GM21723 (cell line): ENCODE measurements around the gene CHML.
"Not testable (repeated sequence)": the region's sequence is repeated elsewhere in the genome, so short reads cannot be mapped to it uniquely, and the experiment has no call there.

Experiments
- ATAC-seq: cut with Tn5 transposase; IDR thresholded peaks from one replicate; pipeline ENCODE4 v1.9.1; 2021; ENCODE audit warnings: mild to moderate bottlenecking, moderate library complexity; ENCODE audit not compliant: unreplicated experiment

CHML gene, protein sequence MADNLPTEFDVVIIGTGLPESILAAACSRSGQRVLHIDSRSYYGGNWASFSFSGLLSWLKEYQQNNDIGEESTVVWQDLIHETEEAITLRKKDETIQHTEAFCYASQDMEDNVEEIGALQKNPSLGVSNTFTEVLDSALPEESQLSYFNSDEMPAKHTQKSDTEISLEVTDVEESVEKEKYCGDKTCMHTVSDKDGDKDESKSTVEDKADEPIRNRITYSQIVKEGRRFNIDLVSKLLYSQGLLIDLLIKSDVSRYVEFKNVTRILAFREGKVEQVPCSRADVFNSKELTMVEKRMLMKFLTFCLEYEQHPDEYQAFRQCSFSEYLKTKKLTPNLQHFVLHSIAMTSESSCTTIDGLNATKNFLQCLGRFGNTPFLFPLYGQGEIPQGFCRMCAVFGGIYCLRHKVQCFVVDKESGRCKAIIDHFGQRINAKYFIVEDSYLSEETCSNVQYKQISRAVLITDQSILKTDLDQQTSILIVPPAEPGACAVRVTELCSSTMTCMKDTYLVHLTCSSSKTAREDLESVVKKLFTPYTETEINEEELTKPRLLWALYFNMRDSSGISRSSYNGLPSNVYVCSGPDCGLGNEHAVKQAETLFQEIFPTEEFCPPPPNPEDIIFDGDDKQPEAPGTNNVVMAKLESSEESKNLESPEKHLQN

DNA sequence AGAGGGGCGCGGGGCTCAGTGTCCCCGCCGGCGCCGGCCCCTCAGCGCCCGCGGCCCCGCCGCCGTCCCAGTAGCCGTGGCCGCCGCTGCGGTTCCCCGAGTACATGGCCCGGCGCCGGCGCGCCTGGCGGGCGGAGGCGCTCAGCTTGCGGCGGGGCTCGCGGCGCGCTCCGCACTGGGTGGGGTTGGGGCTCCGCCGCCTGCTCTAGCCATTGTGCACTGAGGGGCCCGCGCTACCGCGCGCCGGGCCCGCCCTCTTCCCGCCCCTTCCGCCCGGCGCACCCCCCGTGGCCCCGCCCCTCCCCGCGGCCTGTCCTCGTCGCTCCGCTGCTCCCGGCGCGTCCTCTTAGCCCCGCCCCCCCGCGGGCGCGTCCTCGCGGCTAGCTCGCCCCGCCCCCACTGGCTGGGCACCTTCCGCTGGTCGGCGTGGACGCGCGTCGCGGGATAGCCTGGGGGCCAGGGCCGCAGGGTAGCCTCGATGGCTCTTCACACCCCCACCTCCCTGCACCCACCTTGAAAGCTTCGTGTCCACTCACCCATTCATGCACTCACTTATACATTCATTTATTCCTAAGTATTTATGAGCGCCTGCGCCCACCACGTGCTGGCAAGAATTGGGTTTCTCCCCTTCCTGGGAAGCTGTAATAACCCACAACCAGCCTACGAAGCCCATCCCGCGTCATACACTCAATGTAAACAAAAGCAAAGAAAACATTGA is at the start of gene CHML, which contains the start of gene OPN3:
Gene CHML (minus strand): TSS at position 221 of the 718 bp plus-strand sequence. CDS start 4,603 bp downstream, outside the sequence.
Gene OPN3 (minus strand): TSS at position 221 of the 718 bp plus-strand sequence. CDS start 115 bp downstream, at position 106.
- peak; percentile 86 for ATAC-seq

DNA sequence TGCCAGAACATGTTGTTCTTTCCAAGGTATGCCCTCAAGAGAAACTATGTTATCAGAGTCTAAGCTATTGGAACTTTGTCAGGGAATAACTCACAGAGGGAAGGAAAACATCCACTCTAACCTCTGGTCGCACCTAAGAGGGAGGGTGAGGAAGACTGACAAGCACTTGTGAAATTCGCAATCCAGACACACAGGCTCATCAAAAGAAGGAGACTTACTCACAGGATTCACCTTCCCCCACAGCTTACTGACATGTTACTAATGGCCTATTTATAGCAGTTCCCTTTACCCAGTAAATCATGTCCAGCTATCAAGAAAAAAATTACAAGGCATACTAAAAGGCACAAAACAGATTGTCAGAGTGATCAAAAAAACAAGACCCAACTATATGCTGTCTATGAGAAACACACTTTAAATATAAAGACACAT is 48.8 kb upstream of the CHML start:
- no peak for ATAC-seq

- ATAC-seq, result no peak
These were observed 43.9 kb upstream of the CHML start for GRCh38 chr1:241684108-241684507.

DNA sequence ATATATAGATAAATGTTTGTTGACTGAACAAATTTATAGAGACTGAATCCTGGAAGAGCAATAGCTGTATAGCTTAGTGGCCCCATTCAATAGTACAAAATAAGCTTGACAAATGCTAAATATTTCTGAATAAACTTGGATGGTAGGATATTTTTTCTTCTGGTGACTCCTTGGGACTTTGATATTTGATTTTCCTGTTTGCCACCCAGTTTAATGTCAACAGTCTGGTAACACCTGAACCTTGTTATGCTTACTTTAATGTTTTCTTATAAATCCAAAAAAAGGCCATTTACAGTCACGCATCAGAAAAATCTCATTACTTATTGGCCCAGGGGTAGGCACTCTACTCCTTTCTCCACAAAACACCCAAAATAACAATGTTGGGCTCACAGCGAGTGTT is 42.8 kb upstream of the CHML start:
- ATAC-seq, result no peak

GRCh38 chr1:241681861-241682448 is 41.8 kb upstream of the CHML start:
- ATAC-seq, result not testable (repeated sequence)

GRCh38 chr1:241679961-241680360 is 39.8 kb upstream of the CHML start:
- ATAC-seq, result no peak

DNA sequence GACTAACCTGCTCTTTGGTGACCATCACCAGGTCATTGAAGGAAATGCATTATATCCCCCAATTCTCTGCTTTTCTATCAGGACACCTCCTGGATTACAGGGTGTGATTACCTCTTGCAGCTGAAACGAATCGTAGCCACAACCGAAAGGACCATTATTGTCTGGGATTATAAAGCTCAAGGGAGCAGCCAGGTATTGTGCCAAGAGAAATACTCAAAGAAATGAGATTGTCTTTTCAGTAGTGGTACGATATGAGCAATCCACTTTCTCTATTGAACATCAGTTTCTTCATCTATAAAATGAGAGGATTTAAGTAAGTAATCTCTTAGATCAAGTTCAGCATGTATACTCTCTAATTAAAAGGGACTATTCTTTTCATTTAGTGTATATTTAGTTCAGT is 39.2 kb upstream of the CHML start:
- no peak for ATAC-seq

- no peak for ATAC-seq
These were observed 38.4 kb upstream of the CHML start for GRCh38 chr1:241678536-241678935.

- ATAC-seq, result peak; percentile 95
These were observed 37.0 kb upstream of the CHML start for GRCh38 chr1:241677201-241677600.

DNA sequence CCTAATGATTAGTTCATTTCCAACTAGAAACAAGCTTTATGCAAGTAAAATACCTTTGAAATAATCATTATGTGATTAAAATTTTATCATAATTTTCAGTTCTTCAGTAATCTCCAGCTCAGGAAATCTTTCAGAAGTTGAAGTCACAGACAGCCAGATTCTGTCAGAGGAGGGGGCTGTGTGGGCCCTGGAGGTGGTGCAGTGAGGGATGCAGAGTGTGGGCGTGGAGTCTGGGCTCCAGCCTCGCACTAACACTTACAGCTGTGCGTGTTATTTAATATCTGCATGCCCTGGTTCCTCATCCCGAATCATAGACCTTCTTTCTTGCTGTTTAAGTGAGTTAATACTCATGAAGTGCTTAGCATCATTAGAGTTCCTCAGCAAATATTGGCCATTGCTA is 35.8 kb upstream of the CHML start:
- no peak for ATAC-seq

- ATAC-seq, result no peak
These were observed 34.7 kb upstream of the CHML start for GRCh38 chr1:241674805-241675384.

- no peak for ATAC-seq
These were observed 32.1 kb upstream of the CHML start for GRCh38 chr1:241672301-241672700.

- no peak for ATAC-seq
These were observed 26.2 kb upstream of the CHML start for GRCh38 chr1:241666419-241666818.

- ATAC-seq, result no peak
These were observed 20.3 kb upstream of the CHML start for GRCh38 chr1:241660424-241660972.

- not testable (repeated sequence) for ATAC-seq
These were observed 18.8 kb upstream of the CHML start for GRCh38 chr1:241659016-241659415.

GRCh38 chr1:241658081-241658793 is 18.1 kb upstream of the CHML start:
- ATAC-seq, result no peak

DNA sequence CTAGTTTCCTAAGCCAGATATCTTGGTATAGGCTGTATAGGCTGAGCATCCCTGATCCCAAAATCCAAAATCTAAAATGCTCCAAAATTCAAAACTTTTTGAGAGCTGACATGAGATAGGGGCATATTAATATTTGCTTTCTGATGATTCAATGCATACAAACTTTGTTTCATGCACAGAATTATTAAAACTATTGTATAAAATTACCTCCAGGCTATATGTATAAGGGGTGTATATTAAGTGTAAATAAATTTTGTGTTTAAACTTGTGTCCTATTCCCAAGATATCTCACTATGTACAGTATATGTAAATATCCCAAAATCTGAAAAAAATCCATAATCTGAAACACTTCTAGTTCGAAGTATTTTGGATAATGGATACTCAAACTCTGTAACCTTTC is 14.5 kb upstream of the CHML start:
- no peak for ATAC-seq

DNA sequence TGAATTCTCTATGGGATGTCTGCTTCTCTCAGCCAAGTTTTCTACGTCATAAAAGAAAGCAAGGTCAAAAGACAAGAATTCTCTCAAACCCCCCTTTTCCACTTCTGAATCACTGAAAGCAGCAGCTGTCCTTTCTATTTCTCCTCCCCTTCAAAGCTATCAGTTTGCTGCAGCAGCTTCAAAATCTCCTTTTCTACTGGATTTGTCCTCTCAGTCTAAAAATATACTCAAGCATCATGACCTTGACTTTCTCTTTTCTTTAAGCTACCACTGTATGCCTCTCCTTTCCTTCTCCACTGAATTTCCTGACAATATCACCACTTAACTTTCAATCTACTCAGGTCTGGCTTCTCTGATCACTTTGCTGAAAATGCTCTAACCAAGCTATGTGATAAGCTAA is 13.8 kb upstream of the CHML start:
- ATAC-seq, result no peak

- ATAC-seq, result no peak
These were observed 11.8 kb upstream of the CHML start, which contains the start of gene WDR64 for GRCh38 chr1:241652012-241652411. Gene WDR64 (plus strand): TSS chr1:241652281. CDS start chr1:241652485, 204 bp downstream.

GRCh38 chr1:241648159-241648558 is 8.0 kb upstream of the CHML start:
- ATAC-seq, result no peak
